ENCODE measurements around the gene KIF19.

KIF19 gene

DNA sequence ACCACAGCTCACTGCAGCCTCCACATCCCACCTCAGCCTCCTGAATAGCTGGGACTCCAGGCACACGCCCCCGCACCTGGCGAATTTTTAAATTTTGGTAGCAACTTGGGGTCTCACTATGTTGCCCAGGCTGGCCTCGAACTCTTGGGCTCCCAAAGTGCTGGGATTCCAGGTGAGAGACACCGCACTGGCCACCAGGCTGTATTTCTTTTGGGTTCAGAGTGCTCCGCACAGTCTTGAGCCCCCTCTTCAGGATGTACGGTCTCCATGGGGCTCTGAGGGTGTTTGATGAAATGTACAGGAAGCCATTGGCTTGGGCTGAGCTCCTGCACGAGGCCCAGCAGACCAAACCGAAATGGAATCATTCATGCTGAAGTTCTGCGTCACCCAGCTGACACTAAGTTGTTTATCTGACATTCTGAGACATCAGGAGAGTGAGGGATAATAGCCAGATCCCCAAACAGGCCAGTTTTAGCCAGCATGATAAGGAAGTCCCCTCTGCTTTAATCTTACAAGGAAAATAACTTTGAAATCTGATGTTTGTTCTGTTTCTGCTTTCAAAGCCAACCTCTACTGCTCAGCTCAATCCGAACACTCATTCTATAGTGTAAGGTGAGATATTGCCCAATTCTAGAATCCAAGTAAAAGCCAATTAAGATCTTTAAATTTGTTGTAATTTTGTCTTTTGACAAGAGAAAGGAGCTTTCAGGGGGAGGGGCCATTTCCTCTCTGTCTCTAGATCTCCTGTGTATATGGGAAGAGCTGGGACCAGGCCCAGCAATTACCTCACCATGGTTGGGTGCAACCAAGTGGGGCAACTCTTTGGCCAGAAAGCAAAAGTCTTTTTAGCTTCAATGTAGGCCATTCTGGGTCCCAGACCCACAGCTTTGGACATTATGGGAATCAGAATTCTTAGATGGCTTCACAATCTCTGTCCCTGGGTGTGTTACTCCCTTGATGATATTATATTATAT is 64.9 kb downstream of the KIF19 start:
- no peak for DNase-seq (ENCODE audit: low read depth)

DNA sequence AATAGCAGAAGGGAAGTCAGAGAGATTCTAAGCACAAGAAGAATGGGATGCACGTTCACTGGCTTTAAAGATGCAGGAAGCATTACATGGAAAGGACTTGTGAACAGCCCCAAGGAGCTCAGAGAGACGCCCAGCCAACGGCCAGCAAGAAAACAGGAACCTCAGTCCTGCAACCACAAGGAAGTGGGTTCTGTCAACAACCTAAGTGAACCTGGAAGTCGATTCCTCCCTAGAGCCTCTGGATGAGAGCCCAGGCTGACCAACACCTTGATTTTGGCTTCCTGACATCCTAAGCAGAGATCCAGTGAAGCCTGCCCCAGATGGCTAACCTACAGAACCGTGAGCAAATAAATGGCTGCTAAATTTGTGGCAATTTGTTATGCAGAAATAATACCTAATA is 65.7 kb downstream of the KIF19 start:
- no peak for DNase-seq (ENCODE audit: low read depth)
- no peak overlapping the region for H3K4me3 ChIP-seq (ENCODE audit: low read depth, low read length)
- TF ChIP-seq, protein P1, sequence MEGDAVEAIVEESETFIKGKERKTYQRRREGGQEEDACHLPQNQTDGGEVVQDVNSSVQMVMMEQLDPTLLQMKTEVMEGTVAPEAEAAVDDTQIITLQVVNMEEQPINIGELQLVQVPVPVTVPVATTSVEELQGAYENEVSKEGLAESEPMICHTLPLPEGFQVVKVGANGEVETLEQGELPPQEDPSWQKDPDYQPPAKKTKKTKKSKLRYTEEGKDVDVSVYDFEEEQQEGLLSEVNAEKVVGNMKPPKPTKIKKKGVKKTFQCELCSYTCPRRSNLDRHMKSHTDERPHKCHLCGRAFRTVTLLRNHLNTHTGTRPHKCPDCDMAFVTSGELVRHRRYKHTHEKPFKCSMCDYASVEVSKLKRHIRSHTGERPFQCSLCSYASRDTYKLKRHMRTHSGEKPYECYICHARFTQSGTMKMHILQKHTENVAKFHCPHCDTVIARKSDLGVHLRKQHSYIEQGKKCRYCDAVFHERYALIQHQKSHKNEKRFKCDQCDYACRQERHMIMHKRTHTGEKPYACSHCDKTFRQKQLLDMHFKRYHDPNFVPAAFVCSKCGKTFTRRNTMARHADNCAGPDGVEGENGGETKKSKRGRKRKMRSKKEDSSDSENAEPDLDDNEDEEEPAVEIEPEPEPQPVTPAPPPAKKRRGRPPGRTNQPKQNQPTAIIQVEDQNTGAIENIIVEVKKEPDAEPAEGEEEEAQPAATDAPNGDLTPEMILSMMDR (IDR thresholded peaks at IDR 0.05; ENCODE audit: low read depth, low read length, missing control alignments), result no peak

More for the DNA sequence above, 64.9 kb downstream of the KIF19 start:
- TF ChIP-seq, protein P1 (IDR thresholded peaks at IDR 0.05; ENCODE audit: low read depth, low read length, missing control alignments), result no peak
- no peak overlapping the region for H3K4me3 ChIP-seq (ENCODE audit: low read depth, low read length)

DNA sequence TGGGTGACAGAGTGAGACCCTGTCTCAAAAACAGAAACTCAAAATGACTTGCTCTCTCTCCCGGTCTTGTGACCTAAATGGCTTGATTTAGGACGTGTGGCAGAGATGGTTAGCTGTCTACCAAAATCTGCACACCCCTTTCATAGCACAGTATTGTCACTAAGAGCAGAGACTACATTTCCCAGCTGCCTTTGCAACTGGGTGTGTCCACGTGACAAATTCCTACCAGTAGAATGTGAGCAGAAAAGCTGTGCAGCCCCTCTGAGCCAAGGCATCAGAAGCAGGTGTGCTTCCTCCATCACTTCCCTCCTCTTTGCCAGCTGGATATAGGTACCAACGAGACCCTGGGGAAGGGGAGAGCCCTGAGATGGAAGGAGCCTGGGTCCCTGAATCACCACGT is 66.8 kb downstream of the KIF19 start:
- TF ChIP-seq, protein P1 (IDR thresholded peaks at IDR 0.05; ENCODE audit: low read depth, low read length, missing control alignments), result no peak
- DNase-seq (ENCODE audit: low read depth), result no peak
- H3K4me3 ChIP-seq (ENCODE audit: low read depth, low read length), result no peak overlapping the region

DNA sequence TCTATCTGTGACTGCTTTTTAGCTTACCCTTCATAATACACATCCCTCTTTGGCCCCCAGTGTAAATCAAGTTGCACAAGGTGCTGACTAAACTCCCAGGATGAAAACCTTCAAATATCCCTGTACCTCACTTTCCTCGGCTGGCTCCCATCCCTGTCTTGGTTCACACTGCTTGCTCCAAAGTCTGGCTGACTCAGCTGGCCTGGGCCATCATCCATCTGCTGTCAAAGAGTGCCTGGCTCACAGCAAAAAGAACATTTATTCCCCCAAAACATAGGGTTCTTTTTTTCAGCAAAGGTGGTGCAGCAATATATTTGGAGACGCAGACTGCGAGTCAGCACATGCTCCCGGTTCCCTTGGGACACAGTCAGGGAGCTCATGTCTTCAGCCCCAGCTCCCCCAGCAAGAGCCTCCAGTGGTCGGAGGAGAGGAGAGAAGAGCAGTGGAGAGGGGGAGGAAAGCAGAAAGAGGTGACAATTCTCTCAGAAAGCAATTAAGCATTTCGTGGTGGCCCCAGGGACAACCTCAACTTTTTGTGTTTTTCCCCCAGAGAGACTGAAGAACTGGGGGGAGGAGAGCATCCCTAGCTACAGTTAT is 67.4 kb downstream of the KIF19 start:
- no peak overlapping the region for H3K4me3 ChIP-seq (ENCODE audit: low read depth, low read length)
- no peak for DNase-seq (ENCODE audit: low read depth)
- TF ChIP-seq, protein P1 (IDR thresholded peaks at IDR 0.05; ENCODE audit: low read depth, low read length, missing control alignments), result no peak

DNA sequence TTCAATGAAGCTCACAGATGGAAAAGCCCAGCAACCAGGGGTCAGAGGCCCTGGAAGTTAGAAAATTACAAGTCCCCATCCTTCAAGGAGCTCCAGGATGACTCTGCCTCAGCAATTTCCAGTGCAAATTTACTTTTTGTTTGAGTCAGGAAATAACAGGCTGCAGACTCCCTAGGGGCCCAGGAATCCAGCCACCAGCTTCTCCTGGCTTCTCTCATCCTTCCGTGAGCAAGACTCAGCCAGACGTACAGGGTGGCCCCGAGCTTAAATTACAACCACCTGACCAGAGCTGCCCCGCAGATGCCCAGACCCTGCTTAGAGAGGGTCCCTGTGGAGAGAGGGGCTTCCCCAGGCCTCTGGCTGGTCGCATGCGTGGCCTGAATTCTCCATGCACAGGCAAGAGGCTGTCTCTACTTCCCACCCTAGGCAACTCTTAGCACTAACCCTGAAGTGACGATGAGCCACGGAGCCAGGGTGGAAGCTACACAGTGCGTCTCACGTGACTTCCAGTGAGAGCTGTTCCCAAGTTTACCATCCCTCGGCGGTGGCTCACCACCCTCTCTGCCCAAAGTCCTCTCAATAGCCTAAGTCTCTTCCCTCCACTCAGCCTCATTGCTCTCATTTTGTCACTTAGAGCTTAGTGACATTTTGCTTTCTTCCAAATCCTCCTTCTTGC is 68.4 kb downstream of the KIF19 start:
- no peak overlapping the region for H3K4me3 ChIP-seq (ENCODE audit: low read depth, low read length)
- DNase-seq (ENCODE audit: low read depth), result no peak
- TF ChIP-seq, protein P1 (IDR thresholded peaks at IDR 0.05; ENCODE audit: low read depth, low read length, missing control alignments), result no peak

DNA sequence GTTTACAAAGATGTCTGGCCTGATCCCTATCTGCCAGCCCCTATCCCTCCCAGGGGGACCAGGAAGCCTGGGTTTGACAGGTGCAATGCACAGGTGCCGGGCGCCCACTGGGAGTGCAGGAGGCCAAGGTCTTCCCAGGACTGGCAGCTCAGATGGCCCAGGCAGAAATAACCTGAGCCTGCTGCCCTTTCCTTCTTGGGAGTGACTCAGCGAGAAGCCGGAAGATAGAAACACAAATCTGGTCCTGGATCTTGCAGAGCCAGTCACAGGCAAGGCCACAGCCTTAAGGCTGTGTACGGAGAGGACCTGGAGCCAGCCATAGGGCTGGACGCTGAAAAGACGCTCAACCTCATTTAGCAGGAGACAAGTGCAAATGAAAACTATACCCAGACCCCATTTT is 69.0 kb downstream of the KIF19 start:
- TF ChIP-seq, protein P1 (IDR thresholded peaks at IDR 0.05; ENCODE audit: low read depth, low read length, missing control alignments), result no peak
- no peak overlapping the region for H3K4me3 ChIP-seq (ENCODE audit: low read depth, low read length)
- no peak for DNase-seq (ENCODE audit: low read depth)

Data from GM12864 (cell line).